Sigmoid colon (tissue), 7 donors: Measurements from ENCODE around the gene SENP8. TPM values are rescaled to one million over a fixed set of nuclear protein-coding genes. Genes with fewer than 3 reads are reported as not detected.
A peak's percentile ranks its signal among the peaks of the same experiment; 100 is the strongest.
"Not testable (repeated sequence)": the region's sequence is repeated elsewhere in the genome, so short reads cannot be mapped to it uniquely, and the experiment has no call there.

Source experiments
- DNase-seq: peaks from one replicate; pipeline ENCODE4 v3.0.0-alpha.2; 2019
- H3K27ac ChIP-seq, 4 donors: fragments of 200-600 bp; sonication (generic); one replicate each; pipeline ENCODE4 v1.5.1; 2016 to 2019; ENCODE audit warnings: mild to moderate bottlenecking in 1 of 4
- H3K27me3 ChIP-seq, 3 donors: fragments of 200-600 bp; sonication (generic); one replicate each; pipeline ENCODE4 v1.5.1; 2019; ENCODE audit warnings: mild to moderate bottlenecking in 1 of 3
- H3K36me3 ChIP-seq, 4 donors: fragments of 200-600 bp; sonication (generic); one replicate each; pipeline ENCODE4 v1.5.1; 2016 to 2019
- H3K4me1 ChIP-seq, 4 donors: fragments of 200-600 bp; sonication (generic); one replicate each; pipeline ENCODE4 v1.5.1; 2017 to 2019
- H3K4me3 ChIP-seq, 4 donors: fragments of 200-600 bp; sonication (generic); one replicate each; pipeline ENCODE4 v1.5.1; 2017 to 2019; ENCODE audit warnings: mild to moderate bottlenecking in 2 of 4, moderate library complexity in 1 of 4
- H3K9me3 ChIP-seq, 4 donors: fragments of 200-600 bp in 3 of 4; sonication (generic) in 3 of 4; one replicate each; pipeline versions ENCODE4 v1.5.1 to v1.6.1; 2013 to 2019
- CTCF ChIP-seq, 4 experiments: fragments of 450-650 bp in 3 of 4; fragments of 200-600 bp in 1 of 4; IDR thresholded peaks; one replicate each; pipeline ENCODE4 v1.5.1; 2016 to 2019; ENCODE audit warnings: antibody characterized with exemption in 4 of 4, mild to moderate bottlenecking in 3 of 4, moderate library complexity in 2 of 4
- EP300 ChIP-seq, 4 donors: sonication (generic); formaldehyde crosslinking; IDR thresholded peaks; one replicate each; pipeline ENCODE4 v1.6.1; 2017; ENCODE audit warnings: antibody characterized with exemption in 4 of 4
- POLR2A ChIP-seq, 2 donors: fragments of 450-650 bp; IDR thresholded peaks; one replicate each; pipeline ENCODE4 v1.6.1; 2016; ENCODE audit warnings: antibody characterized with exemption in 2 of 2, mild to moderate bottlenecking in 2 of 2, moderate library complexity in 2 of 2
- POLR2AphosphoS5 ChIP-seq, 4 donors: sonication (generic); formaldehyde crosslinking; IDR thresholded peaks; one replicate each; pipeline ENCODE4 v1.6.1; 2017; ENCODE audit warnings: antibody characterized with exemption in 4 of 4
- WGBS, 2 donors: extraction: QIAGEN DNeasy Blood & Tissue Kit; methylation state at CpG; one replicate each; pipeline ENCODE4 v1.1.7; 2013; 5-methylcytosine and 5-hydroxymethylcytosine counted together
- intact Hi-C: fragments of 100-400 bp; cut with DNase I; formaldehyde crosslinking; loops from one replicate; pipeline ENCODE4 v1.15.1; 2023
- polyA plus RNA-seq, 3 donors: library from polyadenylated mRNA; stranded (reverse); fragments of 200-250 nt; gene quantifications; one replicate each; pipeline ENCODE4 v1.2.3, GENCODE V29; 2013
- total RNA-seq, 4 donors: library from RNA; depleted of rRNA; stranded (reverse); fragments of >200 nt; gene quantifications; one replicate each; pipeline ENCODE4 v1.1.0, GENCODE V29; 2016
- donor health status: healthy with polysubstance abuse.
- donor health status: Bipolar disorder and iron deficiency.
- donor health status: healthy.

The SENP8 gene
- total RNA-seq, result 1 to 10 TPM; 1.8 to 4.3 (median 2.0) TPM
- 1 to 10 TPM; 1.2 to 3.0 (median 1.6) TPM for polyA plus RNA-seq

- H3K36me3 ChIP-seq, result no peaks in the 10 kb centered on the region
- 1% methylated on average over 69 of the region's 69 CpGs for WGBS, 2 donors
- no peaks in the 10 kb centered on the region for H3K27me3 ChIP-seq
- intact Hi-C loops, result loop anchor here (5.0 kb wide), 3 partner anchors 154 to 664 kb away; partner anchors contain the start of genes ADPGK, ARIH1 and PARP6
- H3K4me1 ChIP-seq, result peaks cover 0 to 43% (median 36%) of the 10 kb centered on the region in 4 donors
- peak; percentile 98 for DNase-seq
- no peaks in the 10 kb centered on the region for H3K9me3 ChIP-seq
- peak within 1 kb of the TSS; percentile 71 to 93 (median 80) for H3K4me3 ChIP-seq
- peak within 1 kb of the TSS; percentile 92 to 98 (median 94) for H3K27ac ChIP-seq
- TF ChIP-seq CTCF (IDR thresholded peaks at IDR 0.05) (no peak), POLR2AphosphoS5 (IDR thresholded peaks at IDR 0.05) (peak; percentile 5 to 94 (median 70)), EP300 (IDR thresholded peaks at IDR 0.05) (peak in 1 of 4 donors; percentile 10)
These were observed at the start of gene SENP8, which contains the start of gene MYO9A for GRCh38 chr15:72118017-72118978. SENP8 (plus strand) TSS chr15:72118403; CDS start chr15:72139624, 21,221 bp downstream. MYO9A (minus strand) TSS chr15:72118150; CDS start chr15:72046563, 71,587 bp downstream.

- DNase-seq, result no peak
- no peaks in the 10 kb centered on the region for H3K36me3 ChIP-seq
- H3K4me3 ChIP-seq, result no peak overlapping the region
- H3K27ac ChIP-seq, result no peak overlapping the region
- intact Hi-C loops, result no loop called here
- no peaks in the 10 kb centered on the region for H3K27me3 ChIP-seq
- TF ChIP-seq POLR2A (IDR thresholded peaks at IDR 0.05) (no peak), CTCF (IDR thresholded peaks at IDR 0.05) (no peak), EP300 (IDR thresholded peaks at IDR 0.05) (no peak), POLR2AphosphoS5 (IDR thresholded peaks at IDR 0.05) (no peak)
- H3K4me1 ChIP-seq, result peaks cover 0 to 9% (median 0%) of the 10 kb centered on the region in 4 donors
- H3K9me3 ChIP-seq, result no peaks in the 10 kb centered on the region
These were observed 49.3 kb upstream of the SENP8 start for GRCh38 chr15:72068856-72069255.

GRCh38 chr15:72070817-72071447 is 47.3 kb upstream of the SENP8 start:
- Histone ChIP-seq H3K27ac (no peak overlapping the region), H3K27me3 (no peaks in the 10 kb centered on the region), H3K4me3 (no peak overlapping the region), H3K36me3 (no peaks in the 10 kb centered on the region), H3K9me3 (no peaks in the 10 kb centered on the region), H3K4me1 (peaks cover 0 to 25% (median 5%) of the 10 kb centered on the region in 4 donors)
- TF ChIP-seq CTCF (IDR thresholded peaks at IDR 0.05) (no peak), POLR2AphosphoS5 (IDR thresholded peaks at IDR 0.05) (no peak), POLR2A (IDR thresholded peaks at IDR 0.05) (no peak), EP300 (IDR thresholded peaks at IDR 0.05) (no peak)
- WGBS, 2 donors, result 52 to 68% methylated on average over 1 of the region's 1 CpG
- no peak for DNase-seq
- intact Hi-C loops, result no loop called here

GRCh38 chr15:72071448-72071825 is 46.8 kb upstream of the SENP8 start:
- peaks cover 0 to 25% (median 5%) of the 10 kb centered on the region in 4 donors for H3K4me1 ChIP-seq
- H3K27ac ChIP-seq, H3K9me3 ChIP-seq, H3K4me3 ChIP-seq, H3K27me3 ChIP-seq, H3K36me3 ChIP-seq, DNase-seq, intact Hi-C loops: not testable (repeated sequence)
- 89 to 95% methylated on average over 8 of the region's 8 CpGs for WGBS, 2 donors
